ENCODE measurements around the gene AXL.

The AXL gene

GRCh38 chr19:41219924-41220567, 1.0 kb downstream of the AXL start:
- TF ChIP-seq EZH2phosphoT487 (IDR thresholded peaks at IDR 0.05; ENCODE audit: borderline replicate concordance), result no peak
- TF ChIP-seq, protein P1, sequence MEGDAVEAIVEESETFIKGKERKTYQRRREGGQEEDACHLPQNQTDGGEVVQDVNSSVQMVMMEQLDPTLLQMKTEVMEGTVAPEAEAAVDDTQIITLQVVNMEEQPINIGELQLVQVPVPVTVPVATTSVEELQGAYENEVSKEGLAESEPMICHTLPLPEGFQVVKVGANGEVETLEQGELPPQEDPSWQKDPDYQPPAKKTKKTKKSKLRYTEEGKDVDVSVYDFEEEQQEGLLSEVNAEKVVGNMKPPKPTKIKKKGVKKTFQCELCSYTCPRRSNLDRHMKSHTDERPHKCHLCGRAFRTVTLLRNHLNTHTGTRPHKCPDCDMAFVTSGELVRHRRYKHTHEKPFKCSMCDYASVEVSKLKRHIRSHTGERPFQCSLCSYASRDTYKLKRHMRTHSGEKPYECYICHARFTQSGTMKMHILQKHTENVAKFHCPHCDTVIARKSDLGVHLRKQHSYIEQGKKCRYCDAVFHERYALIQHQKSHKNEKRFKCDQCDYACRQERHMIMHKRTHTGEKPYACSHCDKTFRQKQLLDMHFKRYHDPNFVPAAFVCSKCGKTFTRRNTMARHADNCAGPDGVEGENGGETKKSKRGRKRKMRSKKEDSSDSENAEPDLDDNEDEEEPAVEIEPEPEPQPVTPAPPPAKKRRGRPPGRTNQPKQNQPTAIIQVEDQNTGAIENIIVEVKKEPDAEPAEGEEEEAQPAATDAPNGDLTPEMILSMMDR (conservative IDR thresholded peaks at IDR 0.05; ENCODE audit: low read length), result no peak
- no peak overlapping the region for H3K4me2 ChIP-seq (ENCODE audit: low read depth, low read length, poor library complexity, severe bottlenecking)
- H4K20me1 ChIP-seq (ENCODE audit: insufficient read depth, low read length, poor library complexity, severe bottlenecking), result no peaks in the 10 kb centered on the region
- H3K9me3 ChIP-seq (ENCODE audit: insufficient read depth, low read depth, low read length), result no peaks in the 10 kb centered on the region
- no peaks in the 10 kb centered on the region for H3K79me2 ChIP-seq (ENCODE audit: insufficient read depth, low read length)
- no peaks in the 10 kb centered on the region for H3K9me2 ChIP-seq (replicated peaks; ENCODE audit: low read depth, low read length)
- no peaks in the 10 kb centered on the region for H3K4me1 ChIP-seq (ENCODE audit: insufficient read depth, low read length, poor library complexity, severe bottlenecking)
- H3K27me3 ChIP-seq (ENCODE audit: insufficient read depth, low read length, poor library complexity, severe bottlenecking), result no peaks in the 10 kb centered on the region
- H3K36me3 ChIP-seq (ENCODE audit: insufficient read depth, low read length), result no peaks in the 10 kb centered on the region
- H3K9ac ChIP-seq (ENCODE audit: low read depth, low read length, poor library complexity, severe bottlenecking), result no peak overlapping the region
- H3K4me3 ChIP-seq (ENCODE audit: low read length, poor library complexity, severe bottlenecking), result no peak overlapping the region
- H2AFZ ChIP-seq (ENCODE audit: low read length), result no peak overlapping the region
- no peaks in the 10 kb centered on the region for H3F3A ChIP-seq (ENCODE audit: low read depth)

GRCh38 chr19:41220811-41221210, 1.8 kb downstream of the AXL start:
- Histone ChIP-seq H3K9me2 (replicated peaks; ENCODE audit: low read depth, low read length) (no peaks in the 10 kb centered on the region), H3K4me3 (ENCODE audit: low read length, poor library complexity, severe bottlenecking) (no peak overlapping the region), H3K79me2 (ENCODE audit: insufficient read depth, low read length) (no peaks in the 10 kb centered on the region), H3K9ac (ENCODE audit: low read depth, low read length, poor library complexity, severe bottlenecking) (no peak overlapping the region), H3K36me3 (ENCODE audit: insufficient read depth, low read length) (no peaks in the 10 kb centered on the region), H3K4me1 (ENCODE audit: insufficient read depth, low read length, poor library complexity, severe bottlenecking) (no peaks in the 10 kb centered on the region), H3K9me3 (ENCODE audit: insufficient read depth, low read depth, low read length) (no peaks in the 10 kb centered on the region), H2AFZ (ENCODE audit: low read length) (no peak overlapping the region), H3K27me3 (ENCODE audit: insufficient read depth, low read length, poor library complexity, severe bottlenecking) (peaks cover under 1% of the 10 kb centered on the region), H3K4me2 (ENCODE audit: low read depth, low read length, poor library complexity, severe bottlenecking) (no peak overlapping the region), H3F3A (ENCODE audit: low read depth) (no peaks in the 10 kb centered on the region), H4K20me1 (ENCODE audit: insufficient read depth, low read length, poor library complexity, severe bottlenecking) (no peaks in the 10 kb centered on the region)
- TF ChIP-seq, protein P1 (conservative IDR thresholded peaks at IDR 0.05; ENCODE audit: low read length), result no peak
- no peak for TF ChIP-seq EZH2phosphoT487 (IDR thresholded peaks at IDR 0.05; ENCODE audit: borderline replicate concordance)

DNA sequence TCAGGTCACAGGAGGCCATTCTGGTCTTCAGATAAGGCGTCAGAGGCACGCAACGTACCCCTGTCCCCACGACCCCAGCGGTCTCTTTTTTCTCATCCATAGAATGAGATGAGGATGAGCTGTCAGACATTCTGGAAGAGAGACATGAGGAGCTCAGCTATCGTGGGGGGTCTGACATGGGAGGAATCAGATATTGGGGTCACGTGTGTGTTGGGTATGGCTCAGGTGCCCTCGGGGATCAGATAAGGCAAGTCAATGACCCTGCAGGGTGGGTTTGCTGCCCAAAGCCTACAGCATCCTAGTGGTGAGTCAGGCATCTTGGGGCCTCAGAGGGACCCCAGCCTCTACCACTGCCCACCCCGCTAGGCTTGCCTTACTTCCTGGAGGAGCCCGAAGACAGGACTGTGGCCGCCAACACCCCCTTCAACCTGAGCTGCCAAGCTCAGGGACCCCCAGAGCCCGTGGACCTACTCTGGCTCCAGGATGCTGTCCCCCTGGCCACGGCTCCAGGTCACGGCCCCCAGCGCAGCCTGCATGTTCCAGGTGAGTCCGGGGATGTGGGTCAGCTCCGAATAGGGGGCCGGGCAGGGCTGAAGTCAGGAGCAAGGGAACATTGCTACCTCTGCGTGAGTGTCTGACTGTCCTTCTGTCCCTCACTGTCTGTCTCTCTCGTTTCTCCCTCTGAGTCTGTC, 2.6 kb downstream of the AXL start:
- Histone ChIP-seq H3K9me2 (replicated peaks; ENCODE audit: low read depth, low read length) (no peaks in the 10 kb centered on the region), H4K20me1 (ENCODE audit: insufficient read depth, low read length, poor library complexity, severe bottlenecking) (no peaks in the 10 kb centered on the region), H3F3A (ENCODE audit: low read depth) (no peaks in the 10 kb centered on the region), H3K9ac (ENCODE audit: low read depth, low read length, poor library complexity, severe bottlenecking) (no peak overlapping the region), H2AFZ (ENCODE audit: low read length) (no peak overlapping the region), H3K4me2 (ENCODE audit: low read depth, low read length, poor library complexity, severe bottlenecking) (no peak overlapping the region), H3K79me2 (ENCODE audit: insufficient read depth, low read length) (no peaks in the 10 kb centered on the region), H3K4me1 (ENCODE audit: insufficient read depth, low read length, poor library complexity, severe bottlenecking) (no peaks in the 10 kb centered on the region), H3K36me3 (ENCODE audit: insufficient read depth, low read length) (no peaks in the 10 kb centered on the region), H3K4me3 (ENCODE audit: low read length, poor library complexity, severe bottlenecking) (no peak overlapping the region), H3K27me3 (ENCODE audit: insufficient read depth, low read length, poor library complexity, severe bottlenecking) (peaks cover 7% of the 10 kb centered on the region), H3K9me3 (ENCODE audit: insufficient read depth, low read depth, low read length) (no peaks in the 10 kb centered on the region)
- TF ChIP-seq, protein P1 (conservative IDR thresholded peaks at IDR 0.05; ENCODE audit: low read length), result no peak
- no peak for TF ChIP-seq EZH2phosphoT487 (IDR thresholded peaks at IDR 0.05; ENCODE audit: borderline replicate concordance)

Measured in Loucy (cell line).